H1 (cell line): ENCODE results near the gene TRIL. TPM values are rescaled to one million over a fixed set of nuclear protein-coding genes. Genes with fewer than 3 reads are reported as not detected.

ENCODE experiments used
- RFX5 ChIP-seq: IDR thresholded peaks from 2 replicates; pipeline ENCODE4 v1.6.1; 2011; ENCODE audit warnings: low read depth, low read length, improper control_type of control experiment, borderline replicate concordance
- RNF2 ChIP-seq: fragments of 200-900, 300-1000 bp; sonication (generic); IDR thresholded peaks from 2 replicates; pipeline ENCODE4 v1.7.1; 2016; ENCODE audit warnings: borderline replicate concordance, low read depth, mild to moderate bottlenecking, antibody characterized with exemption, low read length; ENCODE audit not compliant: poor library complexity, severe bottlenecking; ENCODE audit errors: missing control alignments
- polyA plus RNA-seq, 7 experiments: library from polyadenylated mRNA; depleted of rRNA in 3 of 7; stranded (reverse) in 5 of 7; unstranded in 2 of 7; fragments of >200 nt in 5 of 7; fragments of 200-250 nt in 2 of 7; gene quantifications; 1 replicate in 5 of 7; 2 replicates in 1 of 7; 4 replicates in 1 of 7; pipeline versions ENCODE4 v1.2.1 to v1.2.3, GENCODE V29; 2011 to 2013; ENCODE audit warnings: missing spikeins in 2 of 7, mixed read lengths in 2 of 7
- total RNA-seq: library from RNA; stranded (reverse); fragmentation: NEBNext Ultra II Directional; extraction: Animal tissue kit (Norgen Biotek cat#: 25700); gene quantifications from 2 replicates; pipeline ENCODE4 v1.2.1, GENCODE V29; 2021
- TF ChIP-seq, protein P1 (sequence below): fragments of 300-600 bp; sonication (generic); IDR thresholded peaks from 2 replicates; pipeline ENCODE4 v1.7.1; 2012; ENCODE audit warnings: low read length, moderate library complexity, mild to moderate bottlenecking, inconsistent platforms; ENCODE audit not compliant: insufficient replicate concordance

Gene TRIL
- total and polyA plus RNA-seq, 2 of the 8 experiments (the other 6 are each of a cell fraction or from before 2014, with no cell fraction given), result 3.9 to 5.5 TPM

DNA sequence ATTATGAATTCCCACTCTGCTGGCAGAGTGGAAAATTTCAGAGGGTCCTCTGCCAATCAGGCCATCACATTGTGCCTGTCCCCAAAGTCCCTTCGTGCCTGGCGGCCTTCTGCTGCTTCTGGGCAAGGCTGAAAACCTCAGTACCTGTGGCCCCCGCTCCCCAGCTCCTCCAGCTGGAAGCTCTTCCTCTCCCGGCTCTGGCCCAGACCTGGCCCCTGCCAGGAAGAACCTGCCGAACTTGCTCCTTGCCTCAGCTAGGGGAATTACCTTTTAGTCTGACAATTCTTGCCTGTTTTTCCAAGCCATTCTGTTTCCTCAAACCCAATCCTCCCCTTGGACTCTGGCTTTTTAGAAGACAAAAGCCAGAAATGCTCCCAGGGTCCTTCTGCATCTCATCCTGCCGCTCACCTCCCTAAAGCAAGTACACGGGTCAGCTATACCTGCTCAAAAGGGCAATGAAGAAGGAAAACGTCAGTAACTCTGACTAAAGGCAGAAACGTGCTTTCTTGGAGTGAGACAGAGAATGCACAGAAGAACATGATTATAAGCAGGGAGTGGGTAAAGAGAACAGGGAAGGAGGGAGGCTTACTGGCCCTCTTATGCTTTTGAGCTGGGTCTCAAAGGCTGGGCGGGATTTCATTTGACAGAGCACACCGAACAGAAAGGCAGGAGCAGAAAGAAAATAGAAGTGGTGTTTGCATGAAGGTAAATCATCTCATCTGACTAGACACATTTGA lies 28.1 kb upstream of the TRIL start (continued):
- TF ChIP-seq, protein P1, sequence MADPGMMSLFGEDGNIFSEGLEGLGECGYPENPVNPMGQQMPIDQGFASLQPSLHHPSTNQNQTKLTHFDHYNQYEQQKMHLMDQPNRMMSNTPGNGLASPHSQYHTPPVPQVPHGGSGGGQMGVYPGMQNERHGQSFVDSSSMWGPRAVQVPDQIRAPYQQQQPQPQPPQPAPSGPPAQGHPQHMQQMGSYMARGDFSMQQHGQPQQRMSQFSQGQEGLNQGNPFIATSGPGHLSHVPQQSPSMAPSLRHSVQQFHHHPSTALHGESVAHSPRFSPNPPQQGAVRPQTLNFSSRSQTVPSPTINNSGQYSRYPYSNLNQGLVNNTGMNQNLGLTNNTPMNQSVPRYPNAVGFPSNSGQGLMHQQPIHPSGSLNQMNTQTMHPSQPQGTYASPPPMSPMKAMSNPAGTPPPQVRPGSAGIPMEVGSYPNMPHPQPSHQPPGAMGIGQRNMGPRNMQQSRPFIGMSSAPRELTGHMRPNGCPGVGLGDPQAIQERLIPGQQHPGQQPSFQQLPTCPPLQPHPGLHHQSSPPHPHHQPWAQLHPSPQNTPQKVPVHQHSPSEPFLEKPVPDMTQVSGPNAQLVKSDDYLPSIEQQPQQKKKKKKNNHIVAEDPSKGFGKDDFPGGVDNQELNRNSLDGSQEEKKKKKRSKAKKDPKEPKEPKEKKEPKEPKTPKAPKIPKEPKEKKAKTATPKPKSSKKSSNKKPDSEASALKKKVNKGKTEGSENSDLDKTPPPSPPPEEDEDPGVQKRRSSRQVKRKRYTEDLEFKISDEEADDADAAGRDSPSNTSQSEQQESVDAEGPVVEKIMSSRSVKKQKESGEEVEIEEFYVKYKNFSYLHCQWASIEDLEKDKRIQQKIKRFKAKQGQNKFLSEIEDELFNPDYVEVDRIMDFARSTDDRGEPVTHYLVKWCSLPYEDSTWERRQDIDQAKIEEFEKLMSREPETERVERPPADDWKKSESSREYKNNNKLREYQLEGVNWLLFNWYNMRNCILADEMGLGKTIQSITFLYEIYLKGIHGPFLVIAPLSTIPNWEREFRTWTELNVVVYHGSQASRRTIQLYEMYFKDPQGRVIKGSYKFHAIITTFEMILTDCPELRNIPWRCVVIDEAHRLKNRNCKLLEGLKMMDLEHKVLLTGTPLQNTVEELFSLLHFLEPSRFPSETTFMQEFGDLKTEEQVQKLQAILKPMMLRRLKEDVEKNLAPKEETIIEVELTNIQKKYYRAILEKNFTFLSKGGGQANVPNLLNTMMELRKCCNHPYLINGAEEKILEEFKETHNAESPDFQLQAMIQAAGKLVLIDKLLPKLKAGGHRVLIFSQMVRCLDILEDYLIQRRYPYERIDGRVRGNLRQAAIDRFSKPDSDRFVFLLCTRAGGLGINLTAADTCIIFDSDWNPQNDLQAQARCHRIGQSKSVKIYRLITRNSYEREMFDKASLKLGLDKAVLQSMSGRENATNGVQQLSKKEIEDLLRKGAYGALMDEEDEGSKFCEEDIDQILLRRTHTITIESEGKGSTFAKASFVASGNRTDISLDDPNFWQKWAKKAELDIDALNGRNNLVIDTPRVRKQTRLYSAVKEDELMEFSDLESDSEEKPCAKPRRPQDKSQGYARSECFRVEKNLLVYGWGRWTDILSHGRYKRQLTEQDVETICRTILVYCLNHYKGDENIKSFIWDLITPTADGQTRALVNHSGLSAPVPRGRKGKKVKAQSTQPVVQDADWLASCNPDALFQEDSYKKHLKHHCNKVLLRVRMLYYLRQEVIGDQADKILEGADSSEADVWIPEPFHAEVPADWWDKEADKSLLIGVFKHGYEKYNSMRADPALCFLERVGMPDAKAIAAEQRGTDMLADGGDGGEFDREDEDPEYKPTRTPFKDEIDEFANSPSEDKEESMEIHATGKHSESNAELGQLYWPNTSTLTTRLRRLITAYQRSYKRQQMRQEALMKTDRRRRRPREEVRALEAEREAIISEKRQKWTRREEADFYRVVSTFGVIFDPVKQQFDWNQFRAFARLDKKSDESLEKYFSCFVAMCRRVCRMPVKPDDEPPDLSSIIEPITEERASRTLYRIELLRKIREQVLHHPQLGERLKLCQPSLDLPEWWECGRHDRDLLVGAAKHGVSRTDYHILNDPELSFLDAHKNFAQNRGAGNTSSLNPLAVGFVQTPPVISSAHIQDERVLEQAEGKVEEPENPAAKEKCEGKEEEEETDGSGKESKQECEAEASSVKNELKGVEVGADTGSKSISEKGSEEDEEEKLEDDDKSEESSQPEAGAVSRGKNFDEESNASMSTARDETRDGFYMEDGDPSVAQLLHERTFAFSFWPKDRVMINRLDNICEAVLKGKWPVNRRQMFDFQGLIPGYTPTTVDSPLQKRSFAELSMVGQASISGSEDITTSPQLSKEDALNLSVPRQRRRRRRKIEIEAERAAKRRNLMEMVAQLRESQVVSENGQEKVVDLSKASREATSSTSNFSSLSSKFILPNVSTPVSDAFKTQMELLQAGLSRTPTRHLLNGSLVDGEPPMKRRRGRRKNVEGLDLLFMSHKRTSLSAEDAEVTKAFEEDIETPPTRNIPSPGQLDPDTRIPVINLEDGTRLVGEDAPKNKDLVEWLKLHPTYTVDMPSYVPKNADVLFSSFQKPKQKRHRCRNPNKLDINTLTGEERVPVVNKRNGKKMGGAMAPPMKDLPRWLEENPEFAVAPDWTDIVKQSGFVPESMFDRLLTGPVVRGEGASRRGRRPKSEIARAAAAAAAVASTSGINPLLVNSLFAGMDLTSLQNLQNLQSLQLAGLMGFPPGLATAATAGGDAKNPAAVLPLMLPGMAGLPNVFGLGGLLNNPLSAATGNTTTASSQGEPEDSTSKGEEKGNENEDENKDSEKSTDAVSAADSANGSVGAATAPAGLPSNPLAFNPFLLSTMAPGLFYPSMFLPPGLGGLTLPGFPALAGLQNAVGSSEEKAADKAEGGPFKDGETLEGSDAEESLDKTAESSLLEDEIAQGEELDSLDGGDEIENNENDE, result no peak
- TF ChIP-seq RNF2 (no peak), RFX5 (no peak)
